ENCODE results near the gene HS3ST1. TPM values are rescaled to one million over a fixed set of nuclear protein-coding genes. Genes with fewer than 3 reads are reported as not detected.
A peak's percentile ranks its signal among the peaks of the same experiment; 100 is the strongest.

Gene HS3ST1
- total and polyA plus RNA-seq, 3 donors from 2014 or later, result 1.2 to 8.8 (median 4.3) TPM

DNA sequence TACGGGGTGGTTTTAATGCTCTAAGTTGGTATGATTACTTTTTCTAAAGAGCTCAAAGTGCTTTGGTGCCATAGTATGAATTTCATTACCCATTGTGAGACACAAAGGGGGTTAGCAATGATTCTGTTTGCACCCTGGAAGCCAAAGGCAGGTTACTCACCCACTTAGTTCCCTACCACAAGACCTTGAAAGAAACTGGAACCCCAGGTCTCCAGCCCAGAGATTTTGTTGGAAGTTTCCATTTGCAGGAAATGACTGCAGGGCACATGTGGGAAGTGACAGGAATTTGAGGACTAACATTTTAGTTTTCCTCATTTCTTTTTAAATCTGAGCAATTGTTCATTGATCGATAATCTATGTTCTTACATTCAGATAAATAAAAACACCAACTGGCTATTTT is 1.8 kb upstream of the HS3ST1 start:
- H3K4me3 ChIP-seq, result no peak overlapping the region
- intact Hi-C loops (cut with DNase I; ENCODE audit: low total_unique reads), result no loop called here
- WGBS, 2 donors, result 83 to 84% methylated on average over 2 of the region's 2 CpGs

DNA sequence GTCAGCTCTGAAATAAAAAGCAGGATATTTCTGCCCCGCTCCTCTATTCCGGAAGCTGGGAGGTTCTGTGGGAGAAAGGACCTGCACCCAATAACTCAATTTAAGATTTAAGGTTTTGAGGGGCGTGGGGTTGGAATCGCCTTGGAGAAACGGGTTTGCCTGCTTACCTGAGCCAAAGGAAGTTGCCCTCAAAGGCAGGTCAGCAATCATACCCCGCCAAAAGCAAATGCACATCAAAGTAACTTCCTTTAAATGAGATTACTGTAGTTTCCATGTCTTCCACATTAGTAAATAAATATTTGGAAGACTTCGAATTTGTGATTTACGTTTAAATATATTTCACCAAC is 978 bp upstream of the HS3ST1 start:
- TF ChIP-seq POLR2A (IDR thresholded peaks at IDR 0.05) (no peak), CTCF (IDR thresholded peaks at IDR 0.05) (no peak)
- peak overlapping the region in 1 of 2 donors; percentile 80 for H3K4me3 ChIP-seq
- no peak for DNase-seq
- H3K9me3 ChIP-seq, result no peaks in the 10 kb centered on the region
- WGBS, 2 donors, result 34 to 37% methylated on average over 7 to 8 of the region's 8 CpGs
- no peaks in the 10 kb centered on the region for H3K4me1 ChIP-seq
- intact Hi-C loops (cut with DNase I; ENCODE audit: low total_unique reads), result loop anchor here (5.0 kb wide), 1 partner anchor 847 kb away; no protein-coding TSS in a partner anchor
- no peaks in the 10 kb centered on the region for H3K27me3 ChIP-seq
- H3K36me3 ChIP-seq (ENCODE audit: low read depth, missing control alignments), result no peaks in the 10 kb centered on the region
- peak overlapping the region in 1 of 2 donors; percentile 15 for H3K27ac ChIP-seq

More for the DNA sequence above, 1.8 kb upstream of the HS3ST1 start:
- DNase-seq, result no peak
- Histone ChIP-seq H3K4me1 (no peaks in the 10 kb centered on the region), H3K27me3 (no peaks in the 10 kb centered on the region), H3K36me3 (ENCODE audit: low read depth, missing control alignments) (no peaks in the 10 kb centered on the region), H3K27ac (no peak overlapping the region), H3K9me3 (no peaks in the 10 kb centered on the region)
- no peak for TF ChIP-seq CTCF (IDR thresholded peaks at IDR 0.05)

- TF ChIP-seq CTCF (IDR thresholded peaks at IDR 0.05) (peak; percentile 43 to 72 (median 63)), POLR2A (IDR thresholded peaks at IDR 0.05) (no peak)
- H3K4me3 ChIP-seq, result peak overlapping the region; percentile 66 to 80
- H3K27ac ChIP-seq, result peak overlapping the region; percentile 6 to 43
- no peaks in the 10 kb centered on the region for H3K4me1 ChIP-seq
- H3K36me3 ChIP-seq (ENCODE audit: low read depth, missing control alignments), result no peaks in the 10 kb centered on the region
- no peaks in the 10 kb centered on the region for H3K9me3 ChIP-seq
- DNase-seq, result peak; percentile 81
- intact Hi-C loops (cut with DNase I; ENCODE audit: low total_unique reads), result loop anchor here (5.0 kb wide), 1 partner anchor 847 kb away; no protein-coding TSS in a partner anchor
- 1% methylated on average over 17 to 59 of the region's 64 CpGs for WGBS, 2 donors
- H3K27me3 ChIP-seq, result no peaks in the 10 kb centered on the region
Measured at GRCh38 chr4:11428899-11429698, 405 bp upstream of the HS3ST1 start.

DNA sequence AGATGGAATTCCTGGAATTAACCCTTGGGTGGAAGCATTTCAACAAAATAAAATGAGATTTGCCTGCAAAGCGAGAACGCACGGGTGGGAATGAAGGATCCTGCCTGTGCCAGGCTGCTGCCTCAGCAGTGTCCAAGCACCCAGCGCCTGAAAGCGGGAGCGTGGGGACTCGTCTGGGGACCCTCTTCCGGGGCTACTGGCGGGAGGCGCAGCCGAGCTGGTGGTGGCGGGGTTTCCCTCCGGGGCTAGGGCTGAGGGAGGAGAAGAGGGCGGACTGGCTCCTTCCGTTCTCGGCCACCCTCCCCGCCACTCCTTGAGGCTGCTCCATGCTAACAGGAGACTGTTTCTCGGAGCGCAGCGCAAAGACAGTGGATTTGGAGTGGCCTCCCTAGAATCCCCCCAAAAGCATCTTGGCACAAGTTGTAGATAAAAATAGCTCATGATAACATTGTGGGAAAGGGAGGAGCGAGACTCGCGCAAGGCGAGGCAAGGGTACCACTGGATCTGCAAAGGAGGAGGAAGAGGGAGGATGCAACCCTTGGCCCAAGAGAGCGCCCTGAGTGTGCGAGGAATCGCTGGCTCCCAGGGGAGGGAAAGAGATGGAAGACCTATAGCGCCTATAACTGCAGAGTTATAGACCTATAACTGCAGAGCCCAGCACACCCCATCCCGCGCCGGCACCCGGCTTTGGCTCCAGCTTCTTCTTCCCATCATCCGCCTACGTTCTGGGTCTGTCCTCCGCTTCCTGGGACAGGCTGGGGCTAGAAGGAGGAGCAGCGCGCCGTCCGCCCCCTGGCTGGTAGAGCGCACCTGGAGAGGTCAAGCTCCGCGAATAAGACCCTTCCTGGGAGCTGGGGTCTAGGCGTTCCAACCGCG is 1.3 kb downstream of the HS3ST1 start:
- DNase-seq, result no peak
- intact Hi-C loops (cut with DNase I; ENCODE audit: low total_unique reads), result loop anchor here (5.0 kb wide), 1 partner anchor 845 kb away; no protein-coding TSS in a partner anchor
- H3K27me3 ChIP-seq, result no peaks in the 10 kb centered on the region
- H3K27ac ChIP-seq, result peak overlapping the region; percentile 43 to 80
- H3K36me3 ChIP-seq (ENCODE audit: low read depth, missing control alignments), result no peaks in the 10 kb centered on the region
- no peaks in the 10 kb centered on the region for H3K4me1 ChIP-seq
- no peaks in the 10 kb centered on the region for H3K9me3 ChIP-seq
- WGBS, 2 donors, result 2 to 7% methylated on average over 35 to 45 of the region's 45 CpGs
- H3K4me3 ChIP-seq, result peak overlapping the region; percentile 66 to 80
- no peak for TF ChIP-seq POLR2A (IDR thresholded peaks at IDR 0.05)
- TF ChIP-seq CTCF (IDR thresholded peaks at IDR 0.05), result no peak
